NT2/D1 (cell line): ENCODE measurements around the gene ROMO1.
"Not testable (repeated sequence)": the region's sequence is repeated elsewhere in the genome, so short reads cannot be mapped to it uniquely, and the experiment has no call there.

Experiments used
- DNase-seq: peaks from one replicate; pipeline ENCODE4 v3.0.0-alpha.2; 2011; ENCODE audit warnings: low read depth, low spot score
- H3K27me3 ChIP-seq: 2 replicates; pipeline ENCODE4 v1.6.0; 2011; ENCODE audit warnings: mild to moderate bottlenecking; ENCODE audit not compliant: insufficient read length, insufficient read depth
- H3K36me3 ChIP-seq: 2 replicates; pipeline ENCODE4 v1.6.1; 2011; ENCODE audit warnings: mild to moderate bottlenecking, low read length, mixed read lengths; ENCODE audit not compliant: insufficient read depth, insufficient read length
- H3K4me1 ChIP-seq: 2 replicates; pipeline ENCODE4 v1.5.1; 2011; ENCODE audit not compliant: insufficient read depth, insufficient read length
- H3K4me3 ChIP-seq: 2 replicates; pipeline ENCODE4 v1.5.1; 2011; ENCODE audit warnings: low read depth; ENCODE audit not compliant: insufficient read length
- H3K9ac ChIP-seq: 2 replicates; pipeline ENCODE4 v1.6.0; 2011; ENCODE audit warnings: low read depth; ENCODE audit not compliant: insufficient read length
- H3K9me3 ChIP-seq: 2 replicates; pipeline ENCODE4 v1.5.1; 2011; ENCODE audit warnings: mild to moderate bottlenecking, low read length; ENCODE audit not compliant: insufficient read depth
- SUZ12 ChIP-seq: IDR thresholded peaks from 2 replicates; pipeline ENCODE4 v1.6.1; 2011; ENCODE audit not compliant: insufficient read length, insufficient read depth; ENCODE audit errors: extremely low read depth
- YY1 ChIP-seq: IDR thresholded peaks from 2 replicates; pipeline ENCODE4 v1.6.1; 2011; ENCODE audit not compliant: insufficient read length, insufficient read depth
- ZNF274 ChIP-seq: IDR thresholded peaks from 2 replicates; pipeline ENCODE4 v1.6.1; 2011; ENCODE audit warnings: mild to moderate bottlenecking, low read depth, low read length

The ROMO1 gene

GRCh38 chr20:35721621-35722020 is 22.4 kb downstream of the ROMO1 start:
- no peak for TF ChIP-seq YY1
- no peak for TF ChIP-seq SUZ12
- no peak for TF ChIP-seq ZNF274
- peaks cover 93% of the 10 kb centered on the region for H3K36me3 ChIP-seq
- no peak for DNase-seq
- no peak overlapping the region for H3K4me3 ChIP-seq
- no peaks in the 10 kb centered on the region for H3K27me3 ChIP-seq
- no peaks in the 10 kb centered on the region for H3K9me3 ChIP-seq
- H3K9ac ChIP-seq: no peak overlapping the region
- peaks cover 3% of the 10 kb centered on the region for H3K4me1 ChIP-seq

GRCh38 chr20:35723275-35723639 is 24.1 kb downstream of the ROMO1 start:
- DNase-seq, H3K4me3 ChIP-seq, H3K9ac ChIP-seq, H3K27me3 ChIP-seq, H3K4me1 ChIP-seq, H3K9me3 ChIP-seq: not testable (repeated sequence)
- peaks cover 93% of the 10 kb centered on the region for H3K36me3 ChIP-seq

- not testable (repeated sequence) for H3K9ac ChIP-seq, H3K9me3 ChIP-seq, H3K4me3 ChIP-seq, H3K4me1 ChIP-seq, H3K27me3 ChIP-seq, DNase-seq
- peaks cover 94% of the 10 kb centered on the region for H3K36me3 ChIP-seq
Measured at GRCh38 chr20:35723652-35724320, 24.6 kb downstream of the ROMO1 start.

GRCh38 chr20:35724321-35725230 is 25.4 kb downstream of the ROMO1 start:
- Histone ChIP-seq H3K9ac (no peak overlapping the region), H3K4me3 (no peak overlapping the region), H3K27me3 (no peaks in the 10 kb centered on the region), H3K4me1 (peaks cover 3% of the 10 kb centered on the region), H3K36me3 (peaks cover 94% of the 10 kb centered on the region), H3K9me3 (no peaks in the 10 kb centered on the region)
- TF ChIP-seq ZNF274: no peak
- no peak for TF ChIP-seq YY1
- DNase-seq: no peak

GRCh38 chr20:35726842-35727711 is 27.9 kb downstream of the ROMO1 start:
- no peak for DNase-seq
- Histone ChIP-seq H3K9me3 (no peaks in the 10 kb centered on the region), H3K9ac (no peak overlapping the region), H3K4me1 (peaks cover 3% of the 10 kb centered on the region), H3K4me3 (no peak overlapping the region), H3K36me3 (peaks cover 94% of the 10 kb centered on the region), H3K27me3 (no peaks in the 10 kb centered on the region)
- TF ChIP-seq SUZ12 (no peak), YY1 (no peak)

DNA sequence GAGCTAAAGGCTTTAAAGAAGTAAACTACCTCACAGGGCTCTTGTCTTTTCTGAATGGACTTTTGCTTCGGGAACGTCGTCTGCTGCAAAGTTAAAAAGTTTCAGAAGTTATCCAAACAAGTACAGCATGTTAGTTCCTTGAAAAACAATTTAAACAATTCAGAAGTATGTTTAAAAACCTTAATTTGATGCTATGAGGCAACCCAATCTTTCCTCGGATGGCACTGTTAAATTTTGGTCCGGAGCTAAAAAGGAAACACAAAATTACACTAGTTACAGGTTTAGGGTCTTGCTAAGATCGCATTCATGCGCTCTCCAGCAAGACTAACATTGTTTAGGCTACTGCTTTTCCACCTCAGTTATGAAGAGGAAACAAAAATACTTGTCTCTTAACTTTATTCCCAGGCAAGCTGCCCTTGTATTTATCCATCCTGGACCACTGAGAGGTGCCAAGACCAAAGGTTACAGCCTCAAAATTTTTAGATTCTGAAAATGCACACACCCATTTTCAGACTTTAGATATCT is 30.1 kb downstream of the ROMO1 start:
- Histone ChIP-seq H3K9ac (no peak overlapping the region), H3K4me3 (no peak overlapping the region), H3K9me3 (no peaks in the 10 kb centered on the region), H3K4me1 (peaks cover 3% of the 10 kb centered on the region), H3K36me3 (peaks cover 96% of the 10 kb centered on the region), H3K27me3 (no peaks in the 10 kb centered on the region)
- TF ChIP-seq ZNF274 (no peak), YY1 (no peak), SUZ12 (no peak)
- no peak for DNase-seq

DNA sequence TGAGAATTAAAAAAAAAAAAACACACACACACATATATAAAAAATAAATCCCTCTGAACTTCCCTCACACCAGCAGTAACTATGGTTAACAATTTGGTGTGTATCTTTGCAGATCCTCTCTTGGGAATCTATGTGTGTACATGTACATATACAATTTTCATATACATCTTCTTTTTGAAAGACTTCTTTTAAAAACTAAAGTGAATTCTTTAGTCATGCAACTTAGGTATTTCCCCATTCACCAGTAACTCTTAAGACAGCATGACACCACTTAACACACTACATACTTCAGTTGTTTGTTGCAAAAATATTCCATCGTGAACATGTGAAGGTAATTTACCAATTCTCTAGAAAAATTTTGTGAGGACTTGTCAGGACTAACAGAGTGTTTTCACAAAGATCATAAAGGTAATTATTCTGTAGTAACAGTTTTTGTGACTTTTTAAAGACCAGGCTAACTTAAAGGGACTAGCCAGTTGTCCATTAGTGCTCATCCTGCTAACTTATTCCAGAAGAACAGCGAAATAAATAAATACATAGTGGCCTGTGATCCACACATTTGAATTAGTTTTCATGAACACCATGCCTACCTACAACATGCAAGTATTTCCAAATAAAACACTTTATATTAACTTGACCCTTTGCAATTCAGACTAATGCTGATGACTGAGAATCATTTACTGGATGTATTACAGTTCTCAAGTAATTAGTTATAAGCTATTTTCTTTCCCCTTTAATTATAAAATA is 30.8 kb downstream of the ROMO1 start:
- no peak overlapping the region for H3K4me3 ChIP-seq
- H3K9ac ChIP-seq: no peak overlapping the region
- DNase-seq: no peak
- no peaks in the 10 kb centered on the region for H3K9me3 ChIP-seq
- H3K36me3 ChIP-seq: peaks cover 96% of the 10 kb centered on the region
- no peak for TF ChIP-seq YY1
- no peak for TF ChIP-seq SUZ12
- no peak for TF ChIP-seq ZNF274
- H3K4me1 ChIP-seq: peaks cover 3% of the 10 kb centered on the region
- no peaks in the 10 kb centered on the region for H3K27me3 ChIP-seq
